Activated CD4-positive, alpha-beta T cell treated with anti-CD3 and anti-CD28 coated beads, Interleukin-2, amount 10 ng/mL, durations not matched to agents 7 days and 5 days (primary cell): ENCODE measurements around the gene A3GALT2. TPM values are rescaled to one million over a fixed set of nuclear protein-coding genes. Genes with fewer than 3 reads are reported as not detected.
"Not testable (repeated sequence)": the region's sequence is repeated elsewhere in the genome, so short reads cannot be mapped to it uniquely, and the experiment has no call there.

ENCODE experiments used
- CTCF ChIA-PET: fragments of 350-600 bp; sonication (Branson Sonifier 250); formaldehyde crosslinking; loops from one replicate; lab custom pipeline; 2021; ENCODE audit warnings: antibody characterized with exemption; lab: Charles Lee
- POLR2A ChIA-PET: fragments of 350-600 bp; sonication (Branson Sonifier 250); formaldehyde crosslinking; loops from one replicate; lab custom pipeline; 2021; ENCODE audit warnings: antibody characterized with exemption; lab: Charles Lee
- DNase-seq: peaks from one replicate; pipeline ENCODE4 v3.0.0-alpha.2; 2020
- H3K27ac Mint-ChIP-seq: one replicate; pipeline ENCODE4 v1.8.0; 2021; ENCODE audit warnings: mild to moderate bottlenecking, moderate library complexity, mixed read lengths
- H3K27me3 Mint-ChIP-seq: one replicate; pipeline ENCODE4 v1.8.0; 2021; ENCODE audit warnings: mixed read lengths
- H3K36me3 Mint-ChIP-seq: one replicate; pipeline ENCODE4 v1.8.0; 2021; ENCODE audit warnings: low read depth, mixed read lengths
- H3K4me1 Mint-ChIP-seq: one replicate; pipeline ENCODE4 v1.8.0; 2021; ENCODE audit warnings: mixed read lengths
- H3K4me3 Mint-ChIP-seq: one replicate; pipeline ENCODE4 v1.8.0; 2021; ENCODE audit warnings: mild to moderate bottlenecking, moderate library complexity, mixed read lengths
- H3K9me3 Mint-ChIP-seq: one replicate; pipeline ENCODE4 v1.8.0; 2021; ENCODE audit warnings: mixed read lengths
- total RNA-seq, 2 experiments: library from RNA; stranded (reverse); gene quantifications; one replicate each; pipeline ENCODE4 v1.2.3, GENCODE V29; 2021

The A3GALT2 gene
- total RNA-seq, 2 experiments from 2014 or later, result not detected

DNA sequence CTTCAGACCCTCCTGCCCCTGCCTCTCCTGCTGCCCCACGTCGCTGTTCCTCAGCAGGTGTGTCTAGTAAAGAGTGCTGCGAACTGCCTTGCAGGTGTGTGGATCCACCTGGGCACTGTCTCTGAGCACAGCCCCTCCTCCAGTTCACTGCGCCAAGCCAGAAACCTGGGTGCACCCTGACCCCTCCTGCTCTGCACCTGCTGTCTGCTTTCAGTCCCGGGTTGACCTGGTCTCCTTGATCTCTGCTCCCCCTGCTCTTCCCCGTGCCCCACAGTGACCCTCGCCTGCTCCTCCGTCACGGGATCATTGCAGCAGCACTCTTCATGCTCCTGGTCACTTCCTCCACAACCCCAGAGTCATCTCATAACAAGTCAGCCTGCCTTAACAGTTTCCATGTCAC is 6.5 kb downstream of the A3GALT2 start:
- CTCF ChIA-PET, result no interaction called here
- Mint-ChIP-seq H3K27ac (no peak overlapping the region), H3K36me3 (no peaks in the 10 kb centered on the region)

DNA sequence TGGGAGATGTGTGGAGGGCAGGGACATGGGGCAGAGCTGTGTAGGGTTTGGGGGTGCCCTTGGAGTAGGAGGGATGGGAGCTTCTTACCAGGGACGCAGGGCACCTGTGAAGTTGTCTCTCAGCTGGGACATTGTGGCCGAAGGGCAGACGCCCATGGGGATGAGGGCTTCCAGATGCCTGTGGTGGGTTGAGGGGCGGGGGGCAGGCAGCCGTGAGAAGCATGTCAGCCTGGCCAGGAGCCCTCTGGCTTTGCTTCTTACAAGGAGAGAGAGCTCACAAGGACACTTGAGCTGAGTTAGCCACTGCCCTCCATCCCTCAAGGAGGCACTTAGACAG is 8.5 kb downstream of the A3GALT2 start:
- H3K9me3 Mint-ChIP-seq, result no peaks in the 10 kb centered on the region
- CTCF ChIA-PET, result interaction anchor here (1.1 to 2.7 kb wide), 2 partner anchors 16 to 159 kb away, joined by 3 to 13 read pairs; no protein-coding TSS in a partner anchor
- no peaks in the 10 kb centered on the region for H3K36me3 Mint-ChIP-seq
- no peak overlapping the region for H3K27ac Mint-ChIP-seq
- POLR2A ChIA-PET, result no interaction called here
- H3K4me3 Mint-ChIP-seq, result no peak overlapping the region
- peaks cover 2% of the 10 kb centered on the region for H3K4me1 Mint-ChIP-seq
- peaks cover 11% of the 10 kb centered on the region for H3K27me3 Mint-ChIP-seq
- DNase-seq, result no peak

More for the DNA sequence above, 6.5 kb downstream of the A3GALT2 start:
- no peak for DNase-seq
- Mint-ChIP-seq H3K4me3 (no peak overlapping the region), H3K4me1 (no peaks in the 10 kb centered on the region), H3K27me3 (peaks cover 18% of the 10 kb centered on the region), H3K9me3 (no peaks in the 10 kb centered on the region)
- POLR2A ChIA-PET, result no interaction called here

DNA sequence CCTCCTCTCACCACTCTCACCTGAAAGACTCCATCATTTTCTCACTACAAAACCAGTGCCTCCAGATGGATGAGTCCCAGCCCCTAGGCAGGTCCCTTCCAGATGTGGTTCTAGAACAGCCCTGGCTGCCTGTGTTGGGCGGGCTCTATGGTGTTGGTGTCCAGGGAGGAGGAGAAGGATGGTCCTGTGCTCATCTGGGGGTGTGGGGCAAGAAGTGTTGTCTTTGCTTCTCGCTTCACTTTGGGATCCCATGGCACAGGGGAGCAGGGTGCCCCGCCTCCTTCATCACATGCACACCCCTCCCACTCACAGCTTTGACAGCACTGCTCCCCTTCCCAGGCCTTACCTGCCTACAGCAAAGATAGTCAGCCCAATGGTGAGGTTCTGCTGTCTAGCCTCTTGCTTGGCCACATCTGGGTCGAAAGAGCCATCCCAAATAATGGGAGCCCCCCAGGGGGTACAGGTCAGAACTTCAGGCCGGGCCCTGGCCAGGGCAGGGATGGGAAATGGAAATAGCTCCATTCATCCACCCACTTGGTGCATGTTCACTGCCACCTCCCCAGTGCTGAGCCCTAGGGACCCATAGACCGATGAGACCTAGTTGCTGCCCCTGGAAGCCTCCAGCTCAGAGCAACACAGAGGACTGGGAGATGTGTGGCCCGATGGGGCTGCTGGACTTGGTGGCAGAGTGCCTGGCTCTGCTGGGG is 9.0 kb downstream of the A3GALT2 start:
- DNase-seq, result no peak
- H3K4me1 Mint-ChIP-seq, result peaks cover 2% of the 10 kb centered on the region
- ChIA-PET POLR2A (no interaction called here), CTCF (interaction anchor here (1.1 to 2.7 kb wide), 2 partner anchors 16 to 159 kb away, joined by 3 to 13 read pairs; no protein-coding TSS in a partner anchor)
- peaks cover 8% of the 10 kb centered on the region for H3K27me3 Mint-ChIP-seq
- no peak overlapping the region for H3K4me3 Mint-ChIP-seq
- H3K36me3 Mint-ChIP-seq, result no peaks in the 10 kb centered on the region
- no peak overlapping the region for H3K27ac Mint-ChIP-seq
- no peaks in the 10 kb centered on the region for H3K9me3 Mint-ChIP-seq

DNA sequence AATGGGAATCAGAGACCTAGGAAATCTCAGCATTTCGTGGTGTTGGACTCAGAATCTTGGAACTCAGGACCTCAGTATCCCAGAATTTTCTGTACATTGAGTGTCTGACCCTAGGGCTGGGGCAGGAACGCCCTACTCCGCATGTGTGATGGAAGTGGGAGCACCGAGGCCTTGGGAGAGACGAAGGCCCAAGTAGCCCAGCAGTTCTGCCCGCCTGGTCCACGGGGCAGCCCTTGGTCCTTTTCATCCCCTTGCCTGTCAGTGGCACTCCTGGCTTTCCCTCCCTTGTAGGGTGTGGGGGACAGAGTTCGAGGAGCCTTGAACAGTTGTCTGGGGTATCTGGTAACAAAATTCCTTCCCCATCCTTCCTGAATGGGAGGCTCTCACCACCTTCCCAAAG is 10.2 kb downstream of the A3GALT2 start:
- no peak for DNase-seq
- H3K9me3 Mint-ChIP-seq, result no peaks in the 10 kb centered on the region
- H3K4me1 Mint-ChIP-seq, result peaks cover 3% of the 10 kb centered on the region
- ChIA-PET POLR2A (no interaction called here), CTCF (interaction anchor here (0.9 kb wide), 1 partner anchor 16 kb away, joined by 3 read pairs; no protein-coding TSS in a partner anchor)
- no peaks in the 10 kb centered on the region for H3K36me3 Mint-ChIP-seq
- H3K27me3 Mint-ChIP-seq, result peaks cover 15% of the 10 kb centered on the region
- no peak overlapping the region for H3K27ac Mint-ChIP-seq
- H3K4me3 Mint-ChIP-seq, result no peak overlapping the region

DNA sequence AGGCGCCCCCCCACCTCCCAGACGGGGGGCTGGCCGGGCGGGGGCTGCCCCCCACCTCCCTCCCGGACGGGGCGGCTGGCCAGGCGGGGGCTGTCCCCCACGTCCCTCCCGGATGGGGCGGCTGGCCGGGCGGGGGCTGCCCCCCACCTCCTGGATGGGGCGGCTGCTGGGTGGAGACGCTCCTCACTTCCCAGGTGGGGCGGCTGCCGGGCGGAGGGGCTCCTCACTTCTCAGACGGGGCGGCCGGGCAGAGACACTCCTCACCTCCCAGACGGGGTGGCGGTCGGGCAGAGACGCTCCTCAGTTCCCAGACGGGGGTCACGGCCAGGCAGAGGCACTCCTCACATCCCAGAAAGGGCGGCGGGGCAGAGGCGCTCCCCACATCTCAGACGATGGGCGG is 11.5 kb downstream of the A3GALT2 start:
- H3K9me3 Mint-ChIP-seq, H3K36me3 Mint-ChIP-seq, CTCF ChIA-PET, H3K4me1 Mint-ChIP-seq, DNase-seq, POLR2A ChIA-PET, H3K27ac Mint-ChIP-seq, H3K4me3 Mint-ChIP-seq: not testable (repeated sequence)
- H3K27me3 Mint-ChIP-seq, result peaks cover 17% of the 10 kb centered on the region

DNA sequence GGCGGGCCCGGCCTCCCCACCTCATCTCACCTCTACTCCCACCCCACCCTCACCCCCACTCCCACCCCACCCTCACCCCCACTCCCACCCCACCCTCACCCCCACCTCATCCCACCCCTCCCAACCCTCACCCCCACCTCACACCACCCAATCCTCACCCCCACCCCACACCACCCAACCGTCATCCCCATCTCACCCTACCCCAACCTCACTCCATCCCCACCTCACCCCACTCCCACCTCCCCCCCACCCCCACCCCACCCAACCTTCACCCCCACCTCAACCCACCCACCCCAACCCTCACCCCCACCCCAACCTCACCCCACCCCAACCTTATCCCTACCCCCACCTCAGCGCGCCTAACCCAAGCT is 13.4 kb downstream of the A3GALT2 start:
- H3K9me3 Mint-ChIP-seq, result peaks cover under 1% of the 10 kb centered on the region
- H3K4me3 Mint-ChIP-seq, result no peak overlapping the region
- H3K27me3 Mint-ChIP-seq, result peaks cover 17% of the 10 kb centered on the region
- H3K27ac Mint-ChIP-seq, result no peak overlapping the region
- H3K36me3 Mint-ChIP-seq, result peaks cover 1% of the 10 kb centered on the region
- no peak for DNase-seq
- peaks cover 21% of the 10 kb centered on the region for H3K4me1 Mint-ChIP-seq
- CTCF ChIA-PET, result no interaction called here
- POLR2A ChIA-PET, result no interaction called here

DNA sequence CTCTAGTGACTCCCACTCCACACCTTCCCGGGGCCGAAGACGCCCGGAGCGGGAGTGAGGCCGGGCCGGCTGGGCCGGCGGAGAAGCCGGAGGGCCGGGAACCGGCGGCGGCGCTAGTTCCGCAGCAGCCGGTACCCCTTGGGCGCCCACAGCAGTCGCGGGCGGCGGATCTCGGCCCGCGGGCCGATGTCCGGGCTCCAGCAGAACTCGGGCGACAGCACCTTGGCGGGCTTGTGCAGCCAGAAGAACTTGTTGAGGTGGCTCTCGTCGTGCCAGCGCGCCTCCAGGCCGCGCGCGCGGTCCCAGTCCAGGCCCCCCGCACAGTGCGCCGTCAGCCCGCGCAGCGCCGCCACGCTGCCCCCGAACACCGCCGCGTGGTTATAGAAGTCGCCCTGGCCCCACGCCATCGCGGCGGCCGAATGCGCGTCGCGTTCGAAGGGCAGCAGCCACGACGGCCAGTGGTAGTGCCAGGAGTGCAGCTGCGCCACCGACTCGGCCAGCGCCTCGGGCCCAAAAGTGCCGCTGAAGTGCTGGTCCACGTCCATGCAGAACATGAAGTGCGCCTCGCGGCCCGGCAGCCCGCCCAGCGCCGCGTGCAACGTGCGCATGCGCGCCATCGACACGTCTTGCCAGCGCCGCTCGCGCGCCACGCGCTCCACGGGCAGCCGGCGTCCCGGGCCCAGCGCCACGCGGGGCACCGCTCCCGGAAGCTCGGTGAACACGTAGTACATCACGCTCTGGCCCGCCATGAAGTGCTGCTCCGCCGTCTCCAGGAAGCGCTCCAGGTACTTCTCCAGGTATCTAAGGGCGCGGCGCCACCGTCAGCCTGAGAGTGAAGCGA is 14.0 kb downstream of the A3GALT2 start:
- no peak for DNase-seq
- Mint-ChIP-seq H3K4me3 (no peak overlapping the region), H3K27ac (no peak overlapping the region), H3K36me3 (peaks cover 7% of the 10 kb centered on the region), H3K9me3 (peaks cover 2% of the 10 kb centered on the region), H3K27me3 (peaks cover 17% of the 10 kb centered on the region), H3K4me1 (peaks cover 27% of the 10 kb centered on the region)
- POLR2A ChIA-PET, result no interaction called here
- CTCF ChIA-PET, result interaction anchor here (1.9 kb wide), 1 partner anchor 11 kb away, joined by 5 read pairs; no protein-coding TSS in a partner anchor

DNA sequence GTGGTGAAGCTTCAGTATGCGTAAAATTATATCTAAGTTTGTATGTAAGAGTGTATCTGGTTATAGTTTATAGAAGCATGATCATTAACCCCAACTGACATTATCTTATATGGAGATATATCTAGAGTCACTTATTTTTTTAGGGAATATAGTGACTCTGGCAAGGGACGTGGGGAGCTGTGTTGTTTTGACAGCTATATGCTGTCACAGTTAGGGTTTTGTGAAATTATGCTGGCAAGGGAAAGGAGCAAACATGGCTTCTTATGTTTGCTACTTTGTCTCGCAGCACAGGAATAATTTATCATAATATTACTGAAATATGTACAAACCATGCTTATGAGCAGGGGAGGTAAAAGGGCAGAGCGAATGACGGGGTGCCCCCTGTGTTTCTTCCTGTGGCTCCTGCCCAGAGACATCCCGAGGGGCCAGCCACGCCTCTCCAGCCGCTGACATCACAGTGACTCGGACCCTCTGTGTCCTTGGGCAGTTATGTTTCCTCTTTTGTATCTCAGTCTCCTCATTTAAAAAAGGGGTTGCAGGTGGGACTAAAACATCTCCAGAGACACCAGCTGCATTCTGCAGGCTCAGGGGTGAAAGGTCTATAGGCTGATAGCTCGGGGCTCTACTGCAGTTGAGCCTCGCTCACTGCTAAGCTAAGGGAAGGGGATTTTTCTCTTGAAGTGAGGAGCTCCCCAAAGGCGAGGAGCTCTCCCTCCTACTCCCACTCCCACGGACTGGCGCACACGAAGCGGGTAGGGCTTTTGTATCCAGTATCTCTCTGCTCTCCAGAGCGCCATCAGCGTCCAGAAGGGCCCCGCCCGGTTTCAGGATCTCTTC is 14.9 kb downstream of the A3GALT2 start:
- Mint-ChIP-seq H3K27me3 (peaks cover 12% of the 10 kb centered on the region), H3K36me3 (peaks cover 13% of the 10 kb centered on the region), H3K27ac (no peak overlapping the region), H3K4me3 (peak overlapping the region; percentile 12), H3K4me1 (peaks cover 36% of the 10 kb centered on the region), H3K9me3 (peaks cover 4% of the 10 kb centered on the region)
- CTCF ChIA-PET, result interaction anchor here (0.6 to 1.9 kb wide), 2 partner anchors 10 to 179 kb away, joined by 3 to 5 read pairs; no protein-coding TSS in a partner anchor
- no peak for DNase-seq
- POLR2A ChIA-PET, result no interaction called here

DNA sequence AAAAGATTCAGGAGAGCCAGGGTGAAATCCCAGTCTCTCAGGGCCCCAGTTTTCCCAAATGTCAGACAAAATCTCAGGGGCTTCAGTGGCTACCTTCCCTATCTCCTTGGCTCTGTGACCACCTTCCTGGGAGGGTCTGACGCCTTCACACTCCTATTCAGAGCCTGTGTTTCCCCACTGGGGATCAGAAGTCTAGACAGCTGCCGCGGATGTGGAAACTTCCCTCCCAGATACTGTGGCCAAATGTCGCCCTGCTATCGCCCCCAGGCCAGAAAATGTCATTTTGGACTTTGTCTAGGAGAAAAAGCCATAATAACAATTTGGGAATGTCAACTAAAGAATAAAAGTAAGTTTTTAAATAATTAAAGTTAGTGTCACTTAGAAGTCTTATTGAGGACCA is 15.9 kb downstream of the A3GALT2 start:
- no peak overlapping the region for H3K4me3 Mint-ChIP-seq
- DNase-seq, result no peak
- no peak overlapping the region for H3K27ac Mint-ChIP-seq
- H3K4me1 Mint-ChIP-seq, result peaks cover 36% of the 10 kb centered on the region
- CTCF ChIA-PET, result no interaction called here
- H3K36me3 Mint-ChIP-seq, result peaks cover 17% of the 10 kb centered on the region
- POLR2A ChIA-PET, result no interaction called here
- H3K27me3 Mint-ChIP-seq, result peaks cover 12% of the 10 kb centered on the region
- H3K9me3 Mint-ChIP-seq, result peaks cover 4% of the 10 kb centered on the region

DNA sequence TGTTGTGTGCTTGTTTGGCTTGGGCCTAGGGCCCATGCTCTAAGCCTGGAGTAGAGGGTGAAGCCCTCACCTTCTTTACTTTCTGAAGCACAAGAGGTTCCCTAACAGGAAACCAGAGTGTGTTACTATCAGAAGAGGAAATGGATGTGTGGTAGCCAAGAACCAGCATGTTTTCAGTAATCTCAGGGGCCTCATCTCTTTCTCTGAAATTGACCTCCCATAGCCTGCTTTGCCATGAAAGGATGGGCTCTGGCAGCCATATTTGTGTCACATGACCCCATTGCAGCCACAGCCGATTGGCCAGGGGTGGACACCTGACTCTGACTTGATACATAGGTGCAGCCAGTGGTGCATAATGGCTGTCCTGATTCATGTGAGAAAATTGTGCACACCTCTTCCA is 18.6 kb downstream of the A3GALT2 start:
- Mint-ChIP-seq H3K27me3 (peaks cover 9% of the 10 kb centered on the region), H3K4me3 (no peak overlapping the region), H3K4me1 (peaks cover 46% of the 10 kb centered on the region), H3K36me3 (peaks cover 23% of the 10 kb centered on the region), H3K9me3 (peaks cover 4% of the 10 kb centered on the region), H3K27ac (peak overlapping the region; percentile 87)
- CTCF ChIA-PET, result interaction anchor here (2.1 kb wide), 1 partner anchor 40 kb away, joined by 6 read pairs; no protein-coding TSS in a partner anchor
- POLR2A ChIA-PET, result no interaction called here
- peak; percentile 60 for DNase-seq

DNA sequence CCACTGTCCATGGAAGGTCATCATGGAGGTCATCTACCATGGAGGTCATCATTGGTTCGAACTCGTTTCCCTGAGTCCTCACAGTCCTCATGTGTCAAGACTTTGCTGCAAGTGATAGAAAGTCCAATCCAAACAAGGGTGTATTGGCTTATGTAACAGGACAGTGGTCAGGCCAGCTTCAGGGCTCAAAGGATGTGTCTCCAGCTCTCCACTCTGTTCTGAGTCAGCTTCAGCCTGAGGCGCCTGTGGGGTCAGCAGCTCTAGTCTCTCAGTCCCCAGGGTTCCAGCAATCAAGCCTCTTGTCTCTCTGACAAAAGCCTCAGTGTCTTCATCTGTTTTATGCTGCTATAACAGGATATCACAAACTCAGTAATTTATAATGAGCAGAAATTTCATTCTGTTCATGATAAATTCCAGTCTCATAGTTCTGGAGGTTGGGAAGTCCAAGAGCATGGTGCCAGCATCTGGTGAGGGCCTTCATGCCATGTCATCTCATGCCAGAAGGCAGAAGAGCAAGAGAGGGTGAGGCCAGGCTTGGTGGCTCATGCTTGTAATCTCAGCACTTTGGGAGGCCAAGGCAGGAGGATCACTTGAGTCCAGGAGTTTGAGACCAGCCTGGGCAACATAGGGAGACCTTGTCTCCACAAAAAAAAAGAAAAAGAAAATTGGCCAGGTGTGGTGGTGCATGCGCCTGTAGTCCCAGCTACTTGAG is 19.5 kb downstream of the A3GALT2 start:
- no peak for DNase-seq
- peaks cover 4% of the 10 kb centered on the region for H3K9me3 Mint-ChIP-seq
- H3K4me3 Mint-ChIP-seq, result no peak overlapping the region
- H3K36me3 Mint-ChIP-seq, result peaks cover 29% of the 10 kb centered on the region
- peaks cover 46% of the 10 kb centered on the region for H3K4me1 Mint-ChIP-seq
- POLR2A ChIA-PET, result no interaction called here
- CTCF ChIA-PET, result interaction anchor here (2.1 kb wide), 1 partner anchor 41 kb away, joined by 6 read pairs; no protein-coding TSS in a partner anchor
- peak overlapping the region; percentile 50 for H3K27ac Mint-ChIP-seq
- peaks cover 9% of the 10 kb centered on the region for H3K27me3 Mint-ChIP-seq

DNA sequence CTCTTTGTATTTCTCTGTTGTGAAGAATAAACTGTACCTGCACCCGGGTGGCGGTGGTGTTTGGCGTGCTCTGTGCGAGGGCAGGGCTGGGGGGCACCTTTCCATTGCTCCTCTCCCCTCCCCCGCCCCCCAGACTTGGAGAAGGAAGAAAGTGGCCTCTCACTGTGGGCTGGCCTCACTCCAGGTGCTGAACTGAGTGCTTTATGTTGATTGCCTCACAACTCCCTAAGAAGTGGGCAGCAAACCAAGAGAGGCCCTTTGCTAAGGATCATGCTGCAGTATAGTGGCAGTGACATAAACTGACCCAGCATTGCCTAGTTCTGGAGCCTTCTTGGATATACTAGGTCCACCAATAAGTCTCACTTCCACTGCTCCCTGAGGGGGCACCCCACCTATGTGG is 20.2 kb downstream of the A3GALT2 start:
- peaks cover 4% of the 10 kb centered on the region for H3K9me3 Mint-ChIP-seq
- peaks cover 46% of the 10 kb centered on the region for H3K4me1 Mint-ChIP-seq
- H3K36me3 Mint-ChIP-seq, result peaks cover 33% of the 10 kb centered on the region
- H3K4me3 Mint-ChIP-seq, result no peak overlapping the region
- POLR2A ChIA-PET, result no interaction called here
- H3K27ac Mint-ChIP-seq, result no peak overlapping the region
- DNase-seq, result no peak
- H3K27me3 Mint-ChIP-seq, result peaks cover 2% of the 10 kb centered on the region
- CTCF ChIA-PET, result no interaction called here
